Pancreas (tissue), 10 donors: ENCODE results near the gene TOP2A. TPM values are rescaled to one million over a fixed set of nuclear protein-coding genes. Genes with fewer than 3 reads are reported as not detected.

ENCODE experiments used
- ATAC-seq, 4 donors: fragments of 200-7000 bp; cut with Tn5 transposase; one replicate each; pipeline versions ENCODE4 v1.8.0 to v1.9.1; 2020; ENCODE audit warnings: mild to moderate bottlenecking in 4 of 4, moderate library complexity in 4 of 4
- DNase-seq, 6 donors: peaks; one replicate each; pipeline ENCODE4 v3.0.0-alpha.2; 2020
- FAIRE-seq: peaks from 2 replicates; lab custom pipeline; 2012; peaks lifted over from hg19 to GRCh38; lab: Jason Lieb, UNC
- H3K27ac ChIP-seq, 4 donors: fragments of 200-600 bp; sonication (generic); 1 replicate in 3 of 4; 2 replicates in 1 of 4; pipeline versions ENCODE4 v1.5.0 to v1.8.0; 2020
- H3K27me3 ChIP-seq, 4 donors: fragments of 200-600 bp; one replicate each; pipeline ENCODE4 v1.8.0; 2021
- H3K36me3 ChIP-seq, 3 donors: fragments of 200-600 bp; sonication (generic) in 1 of 3; one replicate each; pipeline versions ENCODE4 v1.5.0 to v1.8.0; 2020 to 2021
- H3K4me1 ChIP-seq, 3 donors: fragments of 200-600 bp; one replicate each; pipeline ENCODE4 v1.8.0; 2021
- H3K4me3 ChIP-seq, 4 donors: fragments of 200-600 bp; sonication (generic) in 2 of 4; one replicate each; pipeline versions ENCODE4 v1.5.0 to v1.8.0; 2020 to 2021
- H3K9me3 ChIP-seq, 4 donors: fragments of 200-600 bp; one replicate each; pipeline ENCODE4 v1.8.0; 2021
- CTCF ChIP-seq, 4 donors: fragments of 200-600 bp; sonication (generic) in 3 of 4; IDR thresholded peaks; one replicate each; pipeline versions ENCODE4 v1.5.0 to v1.8.0; 2021; ENCODE audit warnings: antibody characterized with exemption in 4 of 4
- WGBS, 2 donors: extraction: QIAGEN DNeasy Blood & Tissue Kit; methylation state at CpG; one replicate each; pipeline ENCODE4 v1.1.7; 2013; 5-methylcytosine and 5-hydroxymethylcytosine counted together
- intact Hi-C, 3 donors: fragments of 100-400 bp; cut with DNase I; formaldehyde crosslinking; loops; one replicate each; pipeline versions ENCODE4 v1.11.1 to v1.14.2; 2022
- polyA plus RNA-seq, 2 donors: library from polyadenylated mRNA; stranded (reverse); fragments of 200-250 nt; gene quantifications; one replicate each; pipeline ENCODE4 v1.2.3, GENCODE V29; 2013
- total RNA-seq, 6 donors: library from RNA; stranded (reverse); fragmentation: NEBNext Ultra II Directional in 4 of 6; extraction: Animal tissue kit (Norgen Biotek cat#: 25700) in 4 of 6; gene quantifications; one replicate each; pipeline versions ENCODE4 v1.2.1 to v1.2.4, GENCODE V29; 2021 to 2023
- donor health status: healthy with polysubstance abuse.
- donor health status: DM: no; HTN: no; CAD: no; lungs with moderate emphysema.
- donor health status: DM: no; HTN: no; CAD: no.
- donor health status: control.
- donor health status: control.
- donor health status: Bipolar disorder and iron deficiency.
- donor health status: DM: yes; HTN: yes; CAD: no.
- donor health status: DM: no; HTN: no; CAD: no.
- donor health status: DM: no; HTN: no; CAD: no.
- donor health status: DM: yes; HTN: yes; CAD: no.

TOP2A gene
- total and polyA plus RNA-seq, 8 donors = 0.19 to 4.4 (median 0.65) TPM

DNA sequence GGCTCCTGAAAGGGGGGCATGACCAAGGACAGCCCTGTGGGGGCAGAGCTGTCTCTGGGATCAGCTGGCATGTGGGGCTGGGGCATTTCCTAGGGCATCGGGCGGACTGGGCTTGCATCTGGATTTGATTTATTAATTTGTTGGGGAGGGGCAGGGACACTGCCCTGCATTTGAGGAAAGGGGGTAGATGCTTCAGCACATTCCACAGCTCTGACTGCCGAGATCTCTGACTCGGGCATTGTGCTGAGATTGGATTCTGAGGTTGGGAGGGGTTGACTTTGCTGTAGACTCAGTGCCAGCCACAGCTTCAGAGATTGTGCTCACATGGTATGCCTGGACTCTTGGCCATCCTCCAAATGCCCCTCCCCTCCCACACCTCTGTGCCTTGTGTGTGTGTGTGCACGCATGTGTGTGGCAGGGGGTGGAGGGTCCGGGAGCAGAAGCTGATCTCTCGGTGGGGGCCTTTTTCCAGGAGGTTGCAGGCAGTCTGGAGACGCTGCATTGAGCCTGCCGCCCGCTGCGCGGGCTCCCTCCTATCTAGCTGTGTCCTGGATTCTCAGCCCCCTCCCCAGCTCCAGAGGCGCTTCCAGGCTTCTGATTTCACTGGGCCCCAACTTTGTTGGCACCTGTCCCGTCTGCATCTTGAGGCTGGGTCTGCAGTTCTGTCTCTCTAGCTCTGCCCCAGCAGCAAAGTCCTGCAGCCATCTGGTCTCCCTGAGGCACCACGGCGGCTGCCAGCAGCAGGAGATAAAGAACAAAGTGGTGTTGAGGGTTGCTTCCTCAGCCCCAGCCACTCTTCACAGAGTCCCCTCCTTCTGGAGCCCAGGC, 40.5 kb upstream of the TOP2A start:
- Histone ChIP-seq H3K27me3 (no peaks in the 10 kb centered on the region), H3K27ac (no peak overlapping the region), H3K4me1 (no peaks in the 10 kb centered on the region), H3K36me3 (no peaks in the 10 kb centered on the region), H3K4me3 (no peak overlapping the region), H3K9me3 (no peaks in the 10 kb centered on the region)
- ATAC-seq (peak in 3 of 4 donors; percentile 27 to 61 (median 37)), FAIRE-seq (no peak), DNase-seq (peak in 2 of 6 donors; percentile 48 to 57)
- 16 to 21% methylated on average over 16 of the region's 16 CpGs for WGBS, 2 donors
- intact Hi-C loops = no loop called here
- TF ChIP-seq CTCF (IDR thresholded peaks at IDR 0.05) = no peak

DNA sequence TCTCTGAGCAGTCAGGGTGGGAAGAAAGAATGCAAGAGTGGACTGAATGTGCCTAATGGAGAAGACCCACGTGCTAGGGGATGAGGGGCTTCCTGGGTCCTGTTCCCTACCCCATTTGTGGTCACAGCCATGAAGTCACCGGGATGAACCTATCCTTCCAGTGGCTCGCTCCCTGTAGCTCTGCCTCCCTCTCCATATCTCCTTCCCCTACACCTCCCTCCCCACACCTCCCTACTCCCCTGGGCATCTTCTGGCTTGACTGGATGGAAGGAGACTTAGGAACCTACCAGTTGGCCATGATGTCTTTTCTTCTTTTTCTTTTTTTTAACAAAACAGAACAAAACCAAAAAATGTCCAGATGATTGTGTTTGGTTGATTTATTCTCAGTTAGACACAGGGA, 39.7 kb upstream of the TOP2A start:
- no peak overlapping the region for H3K4me3 ChIP-seq
- WGBS, 2 donors = 60 to 77% methylated on average over 3 of the region's 3 CpGs
- no peaks in the 10 kb centered on the region for H3K4me1 ChIP-seq
- DNase-seq (no peak), FAIRE-seq (no peak), ATAC-seq (no peak)
- intact Hi-C loops = no loop called here
- no peaks in the 10 kb centered on the region for H3K27me3 ChIP-seq
- H3K36me3 ChIP-seq = no peaks in the 10 kb centered on the region
- no peaks in the 10 kb centered on the region for H3K9me3 ChIP-seq
- no peak overlapping the region for H3K27ac ChIP-seq
- TF ChIP-seq CTCF (IDR thresholded peaks at IDR 0.05) = no peak

- WGBS, 2 donors = 69 to 76% methylated on average over 16 of the region's 16 CpGs
- H3K4me3 ChIP-seq = no peak overlapping the region
- H3K27me3 ChIP-seq = no peaks in the 10 kb centered on the region
- H3K36me3 ChIP-seq = no peaks in the 10 kb centered on the region
- no peak for FAIRE-seq
- H3K27ac ChIP-seq = no peak overlapping the region
- TF ChIP-seq CTCF (IDR thresholded peaks at IDR 0.05) = no peak
- ATAC-seq = no peak
- no peaks in the 10 kb centered on the region for H3K4me1 ChIP-seq
- no peak for DNase-seq
- H3K9me3 ChIP-seq = no peaks in the 10 kb centered on the region
- intact Hi-C loops = no loop called here
These were observed 38.8 kb upstream of the TOP2A start for GRCh38 chr17:40456396-40456951.

- no peaks in the 10 kb centered on the region for H3K36me3 ChIP-seq
- ATAC-seq = no peak
- no peak for FAIRE-seq
- H3K27me3 ChIP-seq = no peaks in the 10 kb centered on the region
- TF ChIP-seq CTCF (IDR thresholded peaks at IDR 0.05) = no peak
- no peaks in the 10 kb centered on the region for H3K9me3 ChIP-seq
- H3K4me3 ChIP-seq = no peak overlapping the region
- peaks cover 0 to 9% (median 0%) of the 10 kb centered on the region in 3 donors for H3K4me1 ChIP-seq
- no peak overlapping the region for H3K27ac ChIP-seq
- intact Hi-C loops = no loop called here
- no peak for DNase-seq
- 58 to 61% methylated on average over 2 of the region's 2 CpGs for WGBS, 2 donors
These were observed 36.9 kb upstream of the TOP2A start for GRCh38 chr17:40454613-40454995.
